ENCODE measurements around the gene ZNF599.

ZNF599 gene

GRCh38 chr19:34757441-34757840, 15.6 kb downstream of the ZNF599 start:
- Histone ChIP-seq H3K27ac (ENCODE audit: low read depth, low read length) (no peak overlapping the region), H3K27me3 (ENCODE audit: control insufficient read depth in 1 of 2, insufficient read depth in 2 of 2, low read length in 2 of 2) (no peaks in the 10 kb centered on the region), H3K9ac (ENCODE audit: low read depth in 1 of 2, low read length in 2 of 2) (no peak overlapping the region), H3K36me3 (ENCODE audit: control insufficient read depth in 1 of 2, insufficient read depth in 2 of 2, low read length in 2 of 2) (peaks cover 14 to 21% of the 10 kb centered on the region in 2 donors), H3K9me3 (ENCODE audit: control insufficient read depth in 1 of 2, low read length in 2 of 2) (peaks cover 79 to 89% of the 10 kb centered on the region in 2 donors), H3K4me3 (ENCODE audit: low read depth in 1 of 2, low read length in 2 of 2) (no peak overlapping the region), H3K4me1 (ENCODE audit: control insufficient read depth in 1 of 2, insufficient read depth in 2 of 2, low read length in 2 of 2) (no peaks in the 10 kb centered on the region)

DNA sequence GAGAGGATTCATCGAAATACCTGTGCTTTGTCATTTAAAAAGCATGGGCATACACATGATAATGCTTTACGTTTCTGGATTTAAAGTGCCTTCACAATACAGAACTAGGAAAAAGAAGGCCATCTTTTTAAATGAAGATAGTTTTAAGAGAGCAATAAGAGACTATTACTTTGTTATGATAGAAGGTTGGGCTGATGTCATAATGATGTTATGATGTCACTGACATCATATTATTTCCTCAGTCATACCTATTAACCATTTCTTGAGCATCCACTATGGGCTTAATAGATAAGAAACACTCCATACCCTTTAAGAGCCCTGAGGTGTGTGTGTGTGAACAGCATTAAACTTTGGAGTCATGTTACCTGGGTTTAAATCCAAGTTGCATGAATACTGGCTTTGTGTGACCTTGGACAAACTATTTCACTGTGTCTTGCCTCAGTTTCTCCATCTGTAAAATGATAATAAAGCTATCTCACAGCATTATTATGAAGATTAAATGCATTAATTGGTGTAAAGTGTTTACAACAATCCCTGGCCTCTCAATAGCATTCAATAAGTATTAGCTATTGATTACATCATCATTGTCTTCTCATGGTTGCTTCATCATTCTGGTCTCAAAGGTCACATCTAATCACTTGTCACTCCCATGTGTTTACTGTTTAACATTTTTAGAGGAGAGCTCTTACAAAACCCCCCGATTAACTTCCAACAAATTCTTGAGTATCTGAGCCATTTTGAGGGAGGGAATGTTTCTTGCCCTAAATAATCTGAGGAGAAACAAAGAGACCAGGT, 27.9 kb downstream of the ZNF599 start:
- H3K9me3 ChIP-seq (ENCODE audit: control insufficient read depth in 1 of 2, low read length in 2 of 2): peaks cover 66 to 82% of the 10 kb centered on the region in 2 donors
- H3K4me1 ChIP-seq (ENCODE audit: control insufficient read depth in 1 of 2, insufficient read depth in 2 of 2, low read length in 2 of 2): no peaks in the 10 kb centered on the region
- no peaks in the 10 kb centered on the region for H3K27me3 ChIP-seq (ENCODE audit: control insufficient read depth in 1 of 2, insufficient read depth in 2 of 2, low read length in 2 of 2)
- no peak overlapping the region for H3K4me3 ChIP-seq (ENCODE audit: low read depth in 1 of 2, low read length in 2 of 2)
- no peak overlapping the region for H3K27ac ChIP-seq (ENCODE audit: low read depth, low read length)
- H3K9ac ChIP-seq (ENCODE audit: low read depth in 1 of 2, low read length in 2 of 2): no peak overlapping the region
- H3K36me3 ChIP-seq (ENCODE audit: control insufficient read depth in 1 of 2, insufficient read depth in 2 of 2, low read length in 2 of 2): peaks cover 1 to 16% of the 10 kb centered on the region in 2 donors

DNA sequence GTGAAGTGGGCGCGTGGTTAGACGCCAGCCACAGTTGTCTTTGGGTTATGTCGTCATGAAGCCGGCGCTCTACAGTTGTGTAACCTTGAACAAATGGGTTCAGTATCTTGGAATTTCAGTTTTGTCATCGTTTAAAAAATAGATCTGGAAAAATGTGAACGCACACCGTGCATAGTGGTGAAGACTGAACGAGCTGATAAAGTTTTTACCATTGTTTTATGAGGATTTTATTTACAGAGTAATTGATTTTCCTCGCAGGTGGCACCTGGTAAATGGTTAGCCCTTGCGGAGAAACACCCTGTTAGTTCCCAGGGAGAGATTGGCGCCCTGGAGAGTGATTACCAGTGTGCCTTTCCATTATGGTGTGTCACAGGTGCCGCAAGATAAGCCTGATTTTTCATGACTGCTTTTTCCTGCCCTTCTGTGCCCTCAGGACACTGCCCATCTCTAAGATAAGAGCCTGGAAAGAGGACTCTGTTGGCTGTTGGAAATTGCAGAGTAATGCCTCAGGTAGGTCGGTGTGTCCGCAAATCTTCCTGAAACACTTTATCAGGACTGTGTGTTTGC, 38.4 kb downstream of the ZNF599 start:
- Histone ChIP-seq H3K9me3 (ENCODE audit: control insufficient read depth in 1 of 2, low read length in 2 of 2) (peaks cover 21 to 34% of the 10 kb centered on the region in 2 donors), H3K36me3 (ENCODE audit: control insufficient read depth in 1 of 2, insufficient read depth in 2 of 2, low read length in 2 of 2) (peaks cover 27 to 37% of the 10 kb centered on the region in 2 donors), H3K4me3 (ENCODE audit: low read depth in 1 of 2, low read length in 2 of 2) (peak overlapping the region; percentile 92 to 96), H3K4me1 (ENCODE audit: control insufficient read depth in 1 of 2, insufficient read depth in 2 of 2, low read length in 2 of 2) (peaks cover 15 to 26% of the 10 kb centered on the region in 2 donors), H3K27ac (ENCODE audit: low read depth, low read length) (peak overlapping the region; percentile 98), H3K27me3 (ENCODE audit: control insufficient read depth in 1 of 2, insufficient read depth in 2 of 2, low read length in 2 of 2) (no peaks in the 10 kb centered on the region), H3K9ac (ENCODE audit: low read depth in 1 of 2, low read length in 2 of 2) (peak overlapping the region; percentile 87 to 91)

- Histone ChIP-seq H3K27ac (ENCODE audit: low read depth, low read length) (peak within 1 kb of the TSS; percentile 98), H3K4me1 (ENCODE audit: control insufficient read depth in 1 of 2, insufficient read depth in 2 of 2, low read length in 2 of 2) (peaks cover 15 to 26% of the 10 kb centered on the region in 2 donors), H3K9ac (ENCODE audit: low read depth in 1 of 2, low read length in 2 of 2) (peak within 1 kb of the TSS; percentile 87 to 91), H3K27me3 (ENCODE audit: control insufficient read depth in 1 of 2, insufficient read depth in 2 of 2, low read length in 2 of 2) (no peaks in the 10 kb centered on the region), H3K36me3 (ENCODE audit: control insufficient read depth in 1 of 2, insufficient read depth in 2 of 2, low read length in 2 of 2) (peaks cover 20 to 30% of the 10 kb centered on the region in 2 donors), H3K9me3 (ENCODE audit: control insufficient read depth in 1 of 2, low read length in 2 of 2) (peaks cover 16 to 28% of the 10 kb centered on the region in 2 donors), H3K4me3 (ENCODE audit: low read depth in 1 of 2, low read length in 2 of 2) (peak within 1 kb of the TSS; percentile 92 to 96)
These were observed 39.1 kb downstream of the ZNF599 start, which contains the start of gene ZNF181 for GRCh38 chr19:34733746-34734536. Gene ZNF181, plus strand, starts transcription at chr19:34734243. Its CDS starts 795 bp downstream, at chr19:34735038.

DNA sequence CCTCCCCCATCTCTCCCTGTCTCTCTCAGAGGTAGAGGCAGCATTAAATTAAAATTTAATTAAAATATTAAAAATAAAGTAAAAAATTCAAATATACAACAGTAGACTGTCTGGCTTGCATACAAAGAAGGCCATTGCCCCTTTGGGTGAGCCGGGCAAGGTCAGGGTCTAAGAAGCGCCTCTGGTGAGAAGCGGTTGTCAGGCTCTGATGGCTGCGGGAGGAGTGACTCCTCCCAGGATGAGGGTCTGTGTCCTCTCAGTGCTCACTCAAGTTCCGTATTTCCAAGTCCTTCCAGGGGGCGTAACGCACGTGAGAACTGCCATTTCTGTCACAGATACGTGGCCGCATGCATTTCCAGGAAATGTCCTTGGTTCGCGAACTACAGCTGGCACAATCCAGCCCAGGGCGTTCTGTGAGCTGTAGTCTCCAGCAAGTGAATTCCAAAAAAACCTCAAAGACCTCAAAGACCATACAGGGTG, 39.7 kb downstream of the ZNF599 start:
- Histone ChIP-seq H3K27ac (ENCODE audit: low read depth, low read length) (peak overlapping the region; percentile 98), H3K9ac (ENCODE audit: low read depth in 1 of 2, low read length in 2 of 2) (peak overlapping the region; percentile 87 to 91), H3K36me3 (ENCODE audit: control insufficient read depth in 1 of 2, insufficient read depth in 2 of 2, low read length in 2 of 2) (peaks cover 18 to 24% of the 10 kb centered on the region in 2 donors), H3K27me3 (ENCODE audit: control insufficient read depth in 1 of 2, insufficient read depth in 2 of 2, low read length in 2 of 2) (no peaks in the 10 kb centered on the region), H3K4me3 (ENCODE audit: low read depth in 1 of 2, low read length in 2 of 2) (peak overlapping the region; percentile 92 to 96), H3K9me3 (ENCODE audit: control insufficient read depth in 1 of 2, low read length in 2 of 2) (peaks cover 12 to 22% of the 10 kb centered on the region in 2 donors), H3K4me1 (ENCODE audit: control insufficient read depth in 1 of 2, insufficient read depth in 2 of 2, low read length in 2 of 2) (peaks cover 15 to 26% of the 10 kb centered on the region in 2 donors)

DNA sequence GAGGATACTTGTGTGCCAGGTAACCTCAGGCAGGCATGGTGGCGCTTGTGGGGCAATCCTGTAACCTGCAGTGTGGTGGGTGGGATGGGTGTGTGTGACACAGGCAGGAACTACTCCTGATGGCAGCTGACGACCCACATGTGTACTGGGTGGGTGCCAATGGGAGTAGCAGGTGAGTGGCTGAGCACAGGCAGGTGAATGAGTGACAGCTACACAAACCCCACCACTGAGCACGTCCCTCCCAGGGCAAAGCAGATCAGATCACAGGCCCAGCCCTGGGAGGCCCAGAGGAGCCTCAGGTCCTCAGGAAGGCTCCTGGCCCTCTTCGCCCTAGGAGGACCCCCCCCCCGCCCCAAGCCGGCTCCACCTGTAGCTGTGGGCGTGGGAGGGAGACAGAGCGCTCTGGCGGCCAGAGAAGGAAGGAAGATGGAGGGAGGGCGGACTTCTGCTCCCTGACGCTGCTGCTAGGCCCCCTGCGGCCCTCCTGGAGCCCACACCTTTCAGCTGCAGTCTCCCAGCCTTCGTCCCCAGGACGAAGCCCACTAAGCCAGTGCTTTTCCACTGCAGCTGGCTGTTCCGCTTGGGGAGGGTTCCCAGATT, 40.3 kb downstream of the ZNF599 start:
- Histone ChIP-seq H3K27ac (ENCODE audit: low read depth, low read length) (no peak overlapping the region), H3K9ac (ENCODE audit: low read depth in 1 of 2, low read length in 2 of 2) (peak overlapping the region; percentile 87 to 91), H3K27me3 (ENCODE audit: control insufficient read depth in 1 of 2, insufficient read depth in 2 of 2, low read length in 2 of 2) (no peaks in the 10 kb centered on the region), H3K36me3 (ENCODE audit: control insufficient read depth in 1 of 2, insufficient read depth in 2 of 2, low read length in 2 of 2) (peaks cover 13 to 18% of the 10 kb centered on the region in 2 donors), H3K4me1 (ENCODE audit: control insufficient read depth in 1 of 2, insufficient read depth in 2 of 2, low read length in 2 of 2) (peaks cover 15 to 26% of the 10 kb centered on the region in 2 donors), H3K4me3 (ENCODE audit: low read depth in 1 of 2, low read length in 2 of 2) (peak overlapping the region; percentile 92 to 96), H3K9me3 (ENCODE audit: control insufficient read depth in 1 of 2, low read length in 2 of 2) (peaks cover 6 to 18% of the 10 kb centered on the region in 2 donors)

GRCh38 chr19:34731964-34732363, 41.1 kb downstream of the ZNF599 start:
- Histone ChIP-seq H3K27ac (ENCODE audit: low read depth, low read length) (no peak overlapping the region), H3K9ac (ENCODE audit: low read depth in 1 of 2, low read length in 2 of 2) (no peak overlapping the region), H3K4me1 (ENCODE audit: control insufficient read depth in 1 of 2, insufficient read depth in 2 of 2, low read length in 2 of 2) (peaks cover 15 to 26% of the 10 kb centered on the region in 2 donors), H3K4me3 (ENCODE audit: low read depth in 1 of 2, low read length in 2 of 2) (no peak overlapping the region), H3K36me3 (ENCODE audit: control insufficient read depth in 1 of 2, insufficient read depth in 2 of 2, low read length in 2 of 2) (peaks cover 11 to 13% of the 10 kb centered on the region in 2 donors), H3K27me3 (ENCODE audit: control insufficient read depth in 1 of 2, insufficient read depth in 2 of 2, low read length in 2 of 2) (no peaks in the 10 kb centered on the region), H3K9me3 (ENCODE audit: control insufficient read depth in 1 of 2, low read length in 2 of 2) (peaks cover 3 to 15% of the 10 kb centered on the region in 2 donors)

GRCh38 chr19:34731019-34731829, 41.8 kb downstream of the ZNF599 start:
- H3K9ac ChIP-seq (ENCODE audit: low read depth in 1 of 2, low read length in 2 of 2): no peak overlapping the region
- H3K27ac ChIP-seq (ENCODE audit: low read depth, low read length): no peak overlapping the region
- H3K4me1 ChIP-seq (ENCODE audit: control insufficient read depth in 1 of 2, insufficient read depth in 2 of 2, low read length in 2 of 2): peaks cover 15 to 26% of the 10 kb centered on the region in 2 donors
- no peaks in the 10 kb centered on the region for H3K27me3 ChIP-seq (ENCODE audit: control insufficient read depth in 1 of 2, insufficient read depth in 2 of 2, low read length in 2 of 2)
- H3K36me3 ChIP-seq (ENCODE audit: control insufficient read depth in 1 of 2, insufficient read depth in 2 of 2, low read length in 2 of 2): peaks cover 8 to 10% of the 10 kb centered on the region in 2 donors
- peaks cover 3 to 8% of the 10 kb centered on the region in 2 donors for H3K9me3 ChIP-seq (ENCODE audit: control insufficient read depth in 1 of 2, low read length in 2 of 2)
- no peak overlapping the region for H3K4me3 ChIP-seq (ENCODE audit: low read depth in 1 of 2, low read length in 2 of 2)

DNA sequence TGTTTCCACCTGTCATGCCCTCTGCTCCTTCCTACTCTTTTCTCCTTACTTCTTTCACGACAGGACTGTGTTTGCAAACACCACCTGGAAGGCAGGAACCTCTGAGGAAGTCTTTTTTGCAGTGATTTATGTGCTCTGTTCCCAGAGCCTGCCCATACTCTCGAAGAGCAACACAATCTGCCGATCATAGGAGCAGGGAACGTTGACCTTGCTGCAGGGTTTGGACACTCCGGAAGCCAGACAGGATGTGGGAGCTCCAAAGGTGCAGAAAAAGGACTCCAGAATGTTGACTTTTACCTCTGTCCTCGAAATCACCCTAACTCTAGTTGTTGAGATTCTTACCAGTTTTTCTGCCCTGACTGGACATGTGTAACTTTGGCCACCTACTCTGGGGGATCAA, 47.6 kb downstream of the ZNF599 start:
- Histone ChIP-seq H3K9ac (ENCODE audit: low read depth in 1 of 2, low read length in 2 of 2) (no peak overlapping the region), H3K9me3 (ENCODE audit: control insufficient read depth in 1 of 2, low read length in 2 of 2) (no peaks in the 10 kb centered on the region), H3K27me3 (ENCODE audit: control insufficient read depth in 1 of 2, insufficient read depth in 2 of 2, low read length in 2 of 2) (no peaks in the 10 kb centered on the region), H3K36me3 (ENCODE audit: control insufficient read depth in 1 of 2, insufficient read depth in 2 of 2, low read length in 2 of 2) (no peaks in the 10 kb centered on the region), H3K4me3 (ENCODE audit: low read depth in 1 of 2, low read length in 2 of 2) (no peak overlapping the region), H3K4me1 (ENCODE audit: control insufficient read depth in 1 of 2, insufficient read depth in 2 of 2, low read length in 2 of 2) (no peaks in the 10 kb centered on the region), H3K27ac (ENCODE audit: low read depth, low read length) (no peak overlapping the region)

All from duodenal mucosa (tissue), 2 donors.